ENCODE results near the gene METTL15. TPM values are rescaled to one million over a fixed set of nuclear protein-coding genes. Genes with fewer than 3 reads are reported as not detected.

METTL15 gene
- total RNA-seq, 2 donors from 2014 or later, result 17.1 to 20.4 TPM

DNA sequence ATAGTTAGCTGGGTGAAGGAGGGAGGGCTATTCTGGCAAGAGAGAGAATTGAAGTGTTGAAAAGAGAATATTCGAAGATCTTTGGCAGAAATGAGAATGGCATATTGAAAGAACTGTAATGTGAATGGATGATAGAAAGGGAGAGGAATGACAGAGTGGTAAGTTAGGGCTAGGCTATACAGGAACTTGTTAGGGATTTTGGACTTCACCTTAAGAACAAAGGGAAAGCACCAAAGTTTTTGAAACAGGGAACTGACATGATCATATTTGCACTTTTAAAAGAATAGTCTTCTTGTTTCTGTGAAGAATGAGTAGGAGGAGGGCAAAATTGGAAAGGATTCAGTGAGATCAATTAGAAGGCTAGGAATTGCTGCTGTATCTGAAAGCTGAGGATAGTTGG, 119.3 kb downstream of the METTL15 start:
- H3K9ac ChIP-seq (ENCODE audit: extremely low read depth, low read length, poor library complexity, severe bottlenecking), result no peak overlapping the region
- Mint-ChIP-seq H3K27ac (no peak overlapping the region), H3K4me1 (peaks cover 10% of the 10 kb centered on the region), H3K9me3 (peaks cover under 1% of the 10 kb centered on the region), H3K4me3 (no peak overlapping the region), H3K27me3 (ENCODE audit: insufficient read depth) (no peaks in the 10 kb centered on the region), H3K36me3 (ENCODE audit: low read depth) (peaks cover under 1% of the 10 kb centered on the region)
- no peak for DNase-seq
- H3K27ac ChIP-seq (ENCODE audit: low read depth, low read length), result no peak overlapping the region
- no peaks in the 10 kb centered on the region for H3K36me3 ChIP-seq (ENCODE audit: control insufficient read depth, insufficient read depth, low read length)
- TF ChIP-seq, protein P1, sequence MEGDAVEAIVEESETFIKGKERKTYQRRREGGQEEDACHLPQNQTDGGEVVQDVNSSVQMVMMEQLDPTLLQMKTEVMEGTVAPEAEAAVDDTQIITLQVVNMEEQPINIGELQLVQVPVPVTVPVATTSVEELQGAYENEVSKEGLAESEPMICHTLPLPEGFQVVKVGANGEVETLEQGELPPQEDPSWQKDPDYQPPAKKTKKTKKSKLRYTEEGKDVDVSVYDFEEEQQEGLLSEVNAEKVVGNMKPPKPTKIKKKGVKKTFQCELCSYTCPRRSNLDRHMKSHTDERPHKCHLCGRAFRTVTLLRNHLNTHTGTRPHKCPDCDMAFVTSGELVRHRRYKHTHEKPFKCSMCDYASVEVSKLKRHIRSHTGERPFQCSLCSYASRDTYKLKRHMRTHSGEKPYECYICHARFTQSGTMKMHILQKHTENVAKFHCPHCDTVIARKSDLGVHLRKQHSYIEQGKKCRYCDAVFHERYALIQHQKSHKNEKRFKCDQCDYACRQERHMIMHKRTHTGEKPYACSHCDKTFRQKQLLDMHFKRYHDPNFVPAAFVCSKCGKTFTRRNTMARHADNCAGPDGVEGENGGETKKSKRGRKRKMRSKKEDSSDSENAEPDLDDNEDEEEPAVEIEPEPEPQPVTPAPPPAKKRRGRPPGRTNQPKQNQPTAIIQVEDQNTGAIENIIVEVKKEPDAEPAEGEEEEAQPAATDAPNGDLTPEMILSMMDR (conservative IDR thresholded peaks at IDR 0.05), result no peak
- 94 to 100% methylated on average over 1 of the region's 1 CpG for whole genome bisulfite sequencing, 2 experiments (ENCODE audit: insufficient coverage in 1 of 2, insufficient read length in 1 of 2)
- H3K9me3 ChIP-seq (ENCODE audit: control insufficient read depth, low read length), result peaks cover under 1% of the 10 kb centered on the region
- no peaks in the 10 kb centered on the region for H3K27me3 ChIP-seq (ENCODE audit: control insufficient read depth, insufficient read depth, low read length, poor library complexity, severe bottlenecking)
- no peak overlapping the region for H3K4me3 ChIP-seq (ENCODE audit: low read length)
- H3K4me1 ChIP-seq (ENCODE audit: control insufficient read depth, insufficient read depth, low read length), result peaks cover 4% of the 10 kb centered on the region

DNA sequence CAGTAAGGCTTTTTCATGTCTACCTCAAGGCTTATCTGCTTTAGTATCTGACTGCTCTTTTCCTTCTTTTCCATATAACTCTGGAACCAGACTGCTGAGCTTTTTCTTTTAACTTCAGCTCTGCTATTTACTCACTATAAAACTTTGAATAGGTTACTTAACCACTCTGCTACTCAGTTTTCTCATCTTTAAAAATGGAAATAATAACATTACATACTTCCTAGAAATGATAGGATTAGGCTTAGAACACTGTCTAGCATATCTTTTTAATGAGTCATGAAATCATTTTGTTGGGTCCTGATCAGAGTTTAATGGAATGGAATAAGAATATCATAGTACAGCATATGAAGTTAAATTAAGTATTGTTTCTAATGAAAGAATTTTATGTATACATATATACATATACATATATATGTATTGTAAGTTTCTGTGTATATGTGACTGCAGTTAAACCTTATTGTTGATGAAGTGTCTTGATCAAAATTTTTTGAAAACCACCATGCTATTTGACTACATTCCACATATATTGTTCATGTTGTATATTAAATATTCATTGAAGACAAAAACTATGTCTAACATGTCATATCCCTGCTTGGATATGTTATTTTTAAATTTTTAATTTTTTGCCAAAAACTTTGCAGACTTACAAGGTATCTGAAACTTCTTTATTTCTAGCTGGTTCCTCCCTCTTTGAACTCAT, 120.2 kb downstream of the METTL15 start:
- no peak overlapping the region for H3K9ac ChIP-seq (ENCODE audit: extremely low read depth, low read length, poor library complexity, severe bottlenecking)
- Mint-ChIP-seq H3K27ac (no peak overlapping the region), H3K4me1 (peaks cover 10% of the 10 kb centered on the region), H3K9me3 (no peaks in the 10 kb centered on the region), H3K4me3 (no peak overlapping the region), H3K36me3 (ENCODE audit: low read depth) (no peaks in the 10 kb centered on the region), H3K27me3 (ENCODE audit: insufficient read depth) (no peaks in the 10 kb centered on the region)
- no peak overlapping the region for H3K27ac ChIP-seq (ENCODE audit: low read depth, low read length)
- peaks cover 4% of the 10 kb centered on the region for H3K4me1 ChIP-seq (ENCODE audit: control insufficient read depth, insufficient read depth, low read length)
- no peak overlapping the region for H3K4me3 ChIP-seq (ENCODE audit: low read length)
- no peaks in the 10 kb centered on the region for H3K36me3 ChIP-seq (ENCODE audit: control insufficient read depth, insufficient read depth, low read length)
- TF ChIP-seq, protein P1 (conservative IDR thresholded peaks at IDR 0.05), result no peak
- DNase-seq, result no peak
- H3K9me3 ChIP-seq (ENCODE audit: control insufficient read depth, low read length), result no peaks in the 10 kb centered on the region
- H3K27me3 ChIP-seq (ENCODE audit: control insufficient read depth, insufficient read depth, low read length, poor library complexity, severe bottlenecking), result no peaks in the 10 kb centered on the region

DNA sequence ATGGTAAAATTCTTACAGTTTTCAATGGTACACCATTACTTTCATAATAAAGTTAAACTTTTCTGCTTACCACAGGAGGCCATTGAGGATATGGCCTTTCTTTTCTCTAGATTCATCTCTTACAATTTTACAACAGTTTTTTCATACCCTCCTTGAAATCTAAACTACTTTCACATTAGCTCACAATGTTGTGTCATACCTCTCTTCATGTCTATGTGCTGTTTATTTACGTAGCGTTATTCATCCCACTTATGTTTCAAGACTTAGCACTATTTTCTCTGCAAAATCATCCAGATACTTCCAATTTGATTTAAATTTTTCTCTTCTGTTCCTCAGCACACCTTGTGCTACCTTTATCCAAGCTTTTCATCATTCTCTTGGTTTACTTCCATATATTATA, 123.3 kb downstream of the METTL15 start:
- 97 to 100% methylated on average over 2 of the region's 2 CpGs for WGBS, 2 experiments (ENCODE audit: insufficient coverage in 1 of 2, insufficient read length in 1 of 2)
- Mint-ChIP-seq H3K36me3 (ENCODE audit: low read depth) (peaks cover 6% of the 10 kb centered on the region), H3K9me3 (peaks cover 13% of the 10 kb centered on the region), H3K27ac (no peak overlapping the region), H3K4me3 (no peak overlapping the region), H3K4me1 (peaks cover 10% of the 10 kb centered on the region), H3K27me3 (ENCODE audit: insufficient read depth) (no peaks in the 10 kb centered on the region)
- no peaks in the 10 kb centered on the region for H3K27me3 ChIP-seq (ENCODE audit: control insufficient read depth, insufficient read depth, low read length, poor library complexity, severe bottlenecking)
- no peak overlapping the region for H3K4me3 ChIP-seq (ENCODE audit: low read length)
- DNase-seq, result no peak
- H3K9me3 ChIP-seq (ENCODE audit: control insufficient read depth, low read length), result no peaks in the 10 kb centered on the region
- no peaks in the 10 kb centered on the region for H3K36me3 ChIP-seq (ENCODE audit: control insufficient read depth, insufficient read depth, low read length)
- TF ChIP-seq, protein P1 (conservative IDR thresholded peaks at IDR 0.05), result no peak
- no peak overlapping the region for H3K27ac ChIP-seq (ENCODE audit: low read depth, low read length)
- no peak overlapping the region for H3K9ac ChIP-seq (ENCODE audit: extremely low read depth, low read length, poor library complexity, severe bottlenecking)
- peaks cover 4% of the 10 kb centered on the region for H3K4me1 ChIP-seq (ENCODE audit: control insufficient read depth, insufficient read depth, low read length)
